NCI-H2196 treated with DMSO at 0.1 percent for 48 hours (cell line): ENCODE measurements around the gene ARHGAP25.

Experiments
- DNase-seq: peaks from one replicate; lab custom pipeline; 2025; ENCODE audit not compliant: unreplicated experiment; lab: John Stamatoyannopoulos, UW

ARHGAP25 gene

GRCh38 chr2:68716604-68717304, 17.9 kb upstream of the ARHGAP25 start:
- DNase-seq = no peak

GRCh38 chr2:68717305-68717661, 17.3 kb upstream of the ARHGAP25 start:
- no peak for DNase-seq

- no peak for DNase-seq
Observed at GRCh38 chr2:68719912-68720311, 14.7 kb upstream of the ARHGAP25 start.

- DNase-seq = no peak
Observed at GRCh38 chr2:68720665-68721064, 13.9 kb upstream of the ARHGAP25 start.

GRCh38 chr2:68721482-68722101, 13.0 kb upstream of the ARHGAP25 start:
- no peak for DNase-seq

GRCh38 chr2:68722712-68723111, 11.9 kb upstream of the ARHGAP25 start:
- no peak for DNase-seq

GRCh38 chr2:68723181-68723580, 11.4 kb upstream of the ARHGAP25 start:
- no peak for DNase-seq

- no peak for DNase-seq
Observed at GRCh38 chr2:68726100-68726499, 8.5 kb upstream of the ARHGAP25 start.

- DNase-seq = no peak
Observed at GRCh38 chr2:68726608-68727367, 7.8 kb upstream of the ARHGAP25 start.

- no peak for DNase-seq
Observed at GRCh38 chr2:68727683-68728375, 6.8 kb upstream of the ARHGAP25 start.

GRCh38 chr2:68730828-68731227, 3.8 kb upstream of the ARHGAP25 start:
- no peak for DNase-seq

- no peak for DNase-seq
Observed at GRCh38 chr2:68732036-68732932, 2.3 kb upstream of the ARHGAP25 start.

GRCh38 chr2:68733365-68733764, 1.2 kb upstream of the ARHGAP25 start:
- DNase-seq = no peak

GRCh38 chr2:68734176-68734575, 435 bp upstream of the ARHGAP25 start:
- DNase-seq = no peak

GRCh38 chr2:68736086-68736485, 1.5 kb downstream of the ARHGAP25 start:
- DNase-seq = no peak

GRCh38 chr2:68737711-68738110, 3.1 kb downstream of the ARHGAP25 start:
- no peak for DNase-seq

GRCh38 chr2:68738906-68739594, 4.4 kb downstream of the ARHGAP25 start:
- DNase-seq = no peak

GRCh38 chr2:68739595-68740399, 5.2 kb downstream of the ARHGAP25 start:
- DNase-seq = no peak

- no peak for DNase-seq
Observed at GRCh38 chr2:68740400-68740914, 5.8 kb downstream of the ARHGAP25 start.
